IgD-negative memory B cell (primary cell): Measurements from ENCODE around the gene RAB17. TPM values are rescaled to one million over a fixed set of nuclear protein-coding genes. Genes with fewer than 3 reads are reported as not detected.

ENCODE experiments used
- H3K27ac Mint-ChIP-seq, 3 donors: one replicate each; pipeline ENCODE4 v1.8.0; 2020 to 2022; ENCODE audit warnings: mild to moderate bottlenecking in 3 of 3, mixed read lengths in 3 of 3, moderate library complexity in 1 of 3
- H3K27me3 Mint-ChIP-seq: one replicate; pipeline ENCODE4 v1.8.0; 2021; ENCODE audit warnings: mixed read lengths
- H3K36me3 Mint-ChIP-seq: one replicate; pipeline ENCODE4 v1.8.0; 2020; ENCODE audit warnings: mild to moderate bottlenecking, mixed read lengths
- H3K4me1 Mint-ChIP-seq, 3 donors: one replicate each; pipeline ENCODE4 v1.8.0; 2020 to 2022; ENCODE audit warnings: mixed read lengths in 3 of 3, mild to moderate bottlenecking in 1 of 3
- H3K4me3 Mint-ChIP-seq, 4 donors: one replicate each; pipeline ENCODE4 v1.8.0; 2020 to 2022; ENCODE audit warnings: mild to moderate bottlenecking in 4 of 4, mixed read lengths in 4 of 4, moderate library complexity in 3 of 4
- H3K9me3 Mint-ChIP-seq, 3 donors: one replicate each; pipeline ENCODE4 v1.8.0; 2020 to 2021; ENCODE audit warnings: mixed read lengths in 3 of 3, mild to moderate bottlenecking in 1 of 3
- polyA plus RNA-seq: library from polyadenylated mRNA; unstranded; fragments of 300-500 nt; fragmentation: Illumina TruSeq; gene quantifications from one replicate; pipeline ENCODE4 v1.2.3, GENCODE V29; 2021

RAB17 gene
- polyA plus RNA-seq, 1 donor from 2014 or later = not detected

- H3K27me3 Mint-ChIP-seq = no peaks in the 10 kb centered on the region
- peaks cover 2% of the 10 kb centered on the region for H3K36me3 Mint-ChIP-seq
- no peak overlapping the region for H3K4me3 Mint-ChIP-seq
- peaks cover 5 to 10% (median 6%) of the 10 kb centered on the region in 3 donors for H3K4me1 Mint-ChIP-seq
- no peaks in the 10 kb centered on the region for H3K9me3 Mint-ChIP-seq
- no peak overlapping the region for H3K27ac Mint-ChIP-seq
Measured at GRCh38 chr2:237524631-237525030, 65.9 kb downstream of the RAB17 start.

Other genes starting within 250 kb of the RAB17 start
- not detected for gene COL6A3, start 176.6 kb downstream of the RAB17 start, polyA plus RNA-seq
- gene MLPH, start 103.5 kb downstream of the RAB17 start, polyA plus RNA-seq = not detected
- not detected for gene PRLH, start 24.2 kb downstream of the RAB17 start, polyA plus RNA-seq
- gene LRRFIP1, start 36.9 kb upstream of the RAB17 start, polyA plus RNA-seq = 123 TPM
- gene RBM44, start 208.0 kb upstream of the RAB17 start, polyA plus RNA-seq = 0.11 TPM